Neuronal stem cell (in vitro differentiated cells): ENCODE data around the gene ADGRA1.

ENCODE experiments used
- DNase-seq: peaks from one replicate; pipeline ENCODE4 v3.0.0-alpha.2; 2013; ENCODE audit warnings: low spot score
- H2AFZ ChIP-seq: one replicate; pipeline ENCODE4 v1.6.1; 2013; ENCODE audit warnings: mild to moderate bottlenecking, low read length, inconsistent platforms
- H2AK5ac ChIP-seq: 2 replicates; pipeline ENCODE4 v1.6.1; 2013; ENCODE audit warnings: low read depth, mild to moderate bottlenecking, inconsistent platforms, low read length, moderate library complexity, mixed read lengths
- H2BK120ac ChIP-seq: 2 replicates; pipeline ENCODE4 v1.6.1; 2013; ENCODE audit warnings: low read depth, mild to moderate bottlenecking, inconsistent platforms, low read length, moderate library complexity, mixed read lengths
- H2BK12ac ChIP-seq: one replicate; pipeline ENCODE4 v1.6.1; 2013; ENCODE audit warnings: low read length, inconsistent platforms
- H2BK15ac ChIP-seq: 2 replicates; pipeline ENCODE4 v1.6.1; 2013; ENCODE audit warnings: mild to moderate bottlenecking, low read length, inconsistent platforms, mixed read lengths
- H2BK5ac ChIP-seq: one replicate; pipeline ENCODE4 v1.6.1; 2013; ENCODE audit warnings: inconsistent platforms, mild to moderate bottlenecking, low read length, moderate library complexity
- H3K14ac ChIP-seq: one replicate; pipeline ENCODE4 v1.6.1; 2013; ENCODE audit warnings: low read length, inconsistent platforms
- H3K18ac ChIP-seq: 2 replicates; pipeline ENCODE4 v1.6.1; 2013; ENCODE audit warnings: low read length, inconsistent platforms
- H3K23ac ChIP-seq: 2 replicates; pipeline ENCODE4 v1.6.1; 2013; ENCODE audit warnings: low read depth, mild to moderate bottlenecking, mixed read lengths, low read length, inconsistent platforms; ENCODE audit not compliant: poor library complexity
- H3K27ac ChIP-seq: replicated peaks from 3 replicates; pipeline ENCODE4 v1.5.1; 2013; ENCODE audit warnings: low read length, inconsistent platforms
- H3K27me3 ChIP-seq, 3 experiments: 2 replicates each; pipeline ENCODE4 v1.6.1; 2013; ENCODE audit warnings: low read length in 3 of 3, mild to moderate bottlenecking in 2 of 3, inconsistent platforms in 1 of 3, low read depth in 1 of 3, mixed read lengths in 1 of 3, moderate library complexity in 1 of 3; ENCODE audit not compliant: control insufficient read depth in 3 of 3, insufficient read depth in 3 of 3
- H3K36me3 ChIP-seq, 2 donors: replicated peaks in 1 of 2; 2 replicates each; pipeline ENCODE4 v1.6.1; 2013; ENCODE audit warnings: low read length in 2 of 2; ENCODE audit not compliant: control insufficient read depth in 2 of 2, insufficient read depth in 2 of 2
- H3K4ac ChIP-seq: 2 replicates; pipeline ENCODE4 v1.6.1; 2013; ENCODE audit warnings: inconsistent platforms, mild to moderate bottlenecking, low read length, moderate library complexity
- H3K4me1 ChIP-seq, 2 donors: 1 replicate in 1 of 2; 2 replicates in 1 of 2; pipeline ENCODE4 v1.6.1; 2013; ENCODE audit warnings: low read length in 2 of 2, low read depth in 1 of 2; ENCODE audit not compliant: control insufficient read depth in 2 of 2, insufficient read depth in 1 of 2
- H3K4me2 ChIP-seq: one replicate; pipeline ENCODE4 v1.6.1; 2013; ENCODE audit warnings: mild to moderate bottlenecking, low read length, inconsistent platforms; ENCODE audit not compliant: insufficient read depth, poor library complexity, severe bottlenecking
- H3K4me3 ChIP-seq, 2 donors: 2 replicates each; pipeline ENCODE4 v1.5.1; 2013; ENCODE audit warnings: low read length in 2 of 2, mild to moderate bottlenecking in 2 of 2, inconsistent platforms in 1 of 2, moderate library complexity in 1 of 2
- H3K79me1 ChIP-seq: one replicate; pipeline ENCODE4 v1.6.1; 2013; ENCODE audit warnings: low read depth, mild to moderate bottlenecking, inconsistent platforms, low read length, moderate library complexity
- H3K9ac ChIP-seq: one replicate; pipeline ENCODE4 v1.6.1; 2013; ENCODE audit warnings: mild to moderate bottlenecking, low read depth, low read length, inconsistent platforms; ENCODE audit not compliant: poor library complexity
- H3K9me3 ChIP-seq, 2 donors: replicated peaks in 1 of 2; 2 replicates each; pipeline versions ENCODE3 to v1.6.1; 2013; ENCODE audit warnings: low read length in 2 of 2, mild to moderate bottlenecking in 2 of 2, inconsistent platforms in 1 of 2, low read depth in 1 of 2, mixed read lengths in 1 of 2, moderate library complexity in 1 of 2; ENCODE audit not compliant: control insufficient read depth in 2 of 2, insufficient read depth in 1 of 2
- H4K8ac ChIP-seq: one replicate; pipeline ENCODE4 v1.6.1; 2013; ENCODE audit warnings: low read depth, mild to moderate bottlenecking, inconsistent platforms, low read length, moderate library complexity
- H4K91ac ChIP-seq: one replicate; pipeline ENCODE4 v1.6.1; 2013; ENCODE audit warnings: low read length, low read depth, mild to moderate bottlenecking, inconsistent platforms; ENCODE audit not compliant: poor library complexity
- WGBS, 2 donors: extraction: QIAGEN DNeasy Blood & Tissue Kit; methylation state at CpG; one replicate each; pipeline ENCODE4 v1.1.7; 2013; ENCODE audit warnings: missing lambda C conversion rate in 2 of 2, mixed read lengths in 1 of 2; ENCODE audit not compliant: insufficient read length in 2 of 2, insufficient replicate concordance in 1 of 2; ENCODE audit errors: extremely low coverage in 2 of 2; 5-methylcytosine and 5-hydroxymethylcytosine counted together

The ADGRA1 gene

DNA sequence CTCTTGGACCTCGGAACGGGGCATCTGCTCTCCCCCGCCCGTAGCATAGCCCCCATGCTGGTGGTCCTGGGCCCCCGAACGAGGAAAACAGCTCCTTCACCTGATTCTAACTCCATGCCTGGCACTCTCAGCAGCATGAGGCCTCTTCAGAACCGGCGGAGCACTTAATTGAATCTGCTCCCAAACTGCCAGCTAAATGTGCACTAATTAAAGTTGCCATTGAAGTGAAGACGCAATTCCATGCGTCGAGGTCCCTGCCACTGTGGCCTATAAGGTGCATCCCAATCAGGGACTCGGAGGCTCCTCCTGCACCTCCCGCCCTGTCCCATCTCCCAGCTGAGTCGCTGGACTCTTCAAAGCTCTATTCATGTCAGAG, 41.3 kb upstream of the ADGRA1 start:
- DNase-seq, result no peak
- H2BK15ac ChIP-seq, result peak overlapping the region; percentile 37
- no peak overlapping the region for H4K91ac ChIP-seq
- peak overlapping the region; percentile 75 for H2AK5ac ChIP-seq
- peak overlapping the region; percentile 37 for H3K4ac ChIP-seq
- peak overlapping the region; percentile 47 for H2BK120ac ChIP-seq
- no peaks in the 10 kb centered on the region for H3K79me1 ChIP-seq
- H3K27ac ChIP-seq, result no peak overlapping the region
- H3K14ac ChIP-seq, result no peak overlapping the region
- no peak overlapping the region for H3K4me3 ChIP-seq
- H3K18ac ChIP-seq, result peak overlapping the region; percentile 1
- H3K27me3 ChIP-seq, result peaks cover 0 to 67% (median 0%) of the 10 kb centered on the region in 3 experiments
- H2BK12ac ChIP-seq, result no peak overlapping the region
- no peak overlapping the region for H3K9ac ChIP-seq
- no peak overlapping the region for H3K23ac ChIP-seq
- no CpG with 5 or more reads among the region's 14 CpGs for WGBS, 2 donors
- no peak overlapping the region for H2AFZ ChIP-seq
- peaks cover 0 to 13% of the 10 kb centered on the region in 2 donors for H3K4me1 ChIP-seq
- no peak overlapping the region for H3K4me2 ChIP-seq
- H4K8ac ChIP-seq, result no peak overlapping the region
- H2BK5ac ChIP-seq, result no peak overlapping the region
- H3K9me3 ChIP-seq, result peaks cover 0 to 6% of the 10 kb centered on the region in 2 donors
- H3K36me3 ChIP-seq, result peaks cover 0 to 2% of the 10 kb centered on the region in 2 donors

DNA sequence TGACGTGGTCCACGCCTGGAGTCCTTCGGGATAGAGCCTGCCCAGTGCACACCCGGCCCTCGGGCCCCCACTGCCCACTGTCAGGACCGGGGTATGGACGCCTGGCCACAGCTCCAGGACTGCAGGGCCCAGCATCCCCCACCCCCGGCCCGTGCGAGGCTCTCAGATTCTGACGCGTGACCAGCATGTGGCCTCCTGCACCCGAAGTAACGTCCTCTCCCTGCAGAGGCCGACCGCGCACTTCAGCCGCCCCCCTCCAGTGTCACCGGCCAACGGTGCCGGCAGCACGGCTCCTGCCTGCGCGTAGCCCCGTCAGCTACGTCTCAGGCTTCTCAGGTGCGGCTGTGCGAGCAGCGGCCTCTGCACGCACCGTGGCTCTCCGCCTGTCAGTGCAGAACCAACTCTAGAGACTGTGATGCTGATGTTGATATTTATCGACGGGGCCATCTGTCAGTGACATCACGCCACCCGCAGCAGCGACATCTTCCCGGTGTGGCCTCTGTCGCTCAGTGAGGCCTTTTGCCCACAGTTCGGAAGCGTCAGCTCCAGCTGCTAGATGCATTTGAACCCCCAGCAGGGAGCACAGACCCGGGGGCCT, 40.1 kb upstream of the ADGRA1 start:
- Histone ChIP-seq H3K23ac (peak overlapping the region; percentile 3), H3K4me3 (no peak overlapping the region), H3K36me3 (peaks cover 0 to 2% of the 10 kb centered on the region in 2 donors), H3K4ac (no peak overlapping the region), H3K79me1 (no peaks in the 10 kb centered on the region), H4K8ac (no peak overlapping the region), H2BK15ac (peak overlapping the region; percentile 30), H3K18ac (peak overlapping the region; percentile 83), H3K4me1 (peaks cover 0 to 13% of the 10 kb centered on the region in 2 donors), H3K9me3 (peaks cover 0 to 6% of the 10 kb centered on the region in 2 donors), H2BK12ac (peak overlapping the region; percentile 14), H3K27ac (no peak overlapping the region), H3K14ac (no peak overlapping the region), H3K4me2 (no peak overlapping the region), H2AFZ (no peak overlapping the region), H2AK5ac (peak overlapping the region; percentile 92), H2BK120ac (peak overlapping the region; percentile 61), H3K27me3 (peaks cover 0 to 63% (median 0%) of the 10 kb centered on the region in 3 experiments), H3K9ac (peak overlapping the region; percentile 34), H4K91ac (no peak overlapping the region), H2BK5ac (no peak overlapping the region)
- WGBS, 2 donors, result no CpG with 5 or more reads among the region's 42 CpGs
- no peak for DNase-seq

DNA sequence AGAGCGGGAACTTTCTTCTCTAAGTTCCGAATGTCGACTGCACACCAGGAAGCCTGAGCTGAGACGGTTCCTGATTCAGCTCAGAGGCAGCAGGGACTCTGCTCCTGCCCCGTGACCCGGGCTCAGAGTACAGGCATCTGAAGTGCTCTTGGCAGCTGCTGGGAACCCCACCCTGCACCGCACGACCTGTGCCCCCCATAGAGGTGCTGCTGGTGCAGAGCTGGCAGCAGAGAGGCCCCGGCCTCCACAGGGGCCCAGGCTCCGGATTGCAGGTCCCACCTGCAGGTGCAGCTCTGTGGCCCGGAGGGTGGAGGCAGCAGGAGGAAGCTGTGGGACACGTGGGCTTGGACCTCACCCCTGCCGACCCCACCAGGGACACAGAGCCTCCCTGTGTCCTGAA, 39.5 kb upstream of the ADGRA1 start:
- Histone ChIP-seq H2BK5ac (no peak overlapping the region), H3K18ac (peak overlapping the region; percentile 48), H3K9ac (peak overlapping the region; percentile 4), H4K8ac (no peak overlapping the region), H3K4ac (no peak overlapping the region), H3K27me3 (peaks cover 0 to 56% (median 0%) of the 10 kb centered on the region in 3 experiments), H2AFZ (no peak overlapping the region), H4K91ac (no peak overlapping the region), H3K4me1 (peaks cover 0 to 13% of the 10 kb centered on the region in 2 donors), H3K27ac (no peak overlapping the region), H2BK12ac (peak overlapping the region; percentile 73), H3K36me3 (peaks cover 0 to 2% of the 10 kb centered on the region in 2 donors), H3K79me1 (no peaks in the 10 kb centered on the region), H3K23ac (no peak overlapping the region), H3K4me2 (no peak overlapping the region), H2BK120ac (peak overlapping the region; percentile 61), H2AK5ac (peak overlapping the region; percentile 92), H3K14ac (peak overlapping the region; percentile 56), H2BK15ac (peak overlapping the region; percentile 30), H3K4me3 (no peak overlapping the region), H3K9me3 (peaks cover 0 to 6% of the 10 kb centered on the region in 2 donors)
- no CpG with 5 or more reads among the region's 13 CpGs for WGBS, 2 donors
- no peak for DNase-seq

DNA sequence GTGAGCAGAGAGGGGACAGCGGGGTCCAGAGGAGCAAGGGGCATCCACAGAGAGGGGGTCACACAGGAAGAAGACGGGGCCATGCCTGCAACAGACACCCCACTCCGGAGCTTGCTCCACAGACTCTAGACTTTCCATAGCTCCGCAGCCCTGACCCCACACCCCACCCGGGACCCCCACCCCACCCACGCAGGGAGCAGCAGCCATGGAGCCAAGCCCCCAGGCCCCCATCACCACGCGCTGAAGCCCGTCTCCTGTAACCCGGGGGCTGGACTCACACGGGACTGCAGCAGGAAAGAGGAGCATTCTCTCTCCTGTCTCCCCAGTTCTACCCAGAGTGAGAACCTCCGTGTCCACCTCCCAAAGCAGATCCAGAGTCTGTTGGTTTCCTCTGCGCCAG, 38.8 kb upstream of the ADGRA1 start:
- peaks cover 0 to 53% (median 0%) of the 10 kb centered on the region in 3 experiments for H3K27me3 ChIP-seq

More for the DNA sequence above, 38.8 kb upstream of the ADGRA1 start:
- no peak for DNase-seq
- H2BK120ac ChIP-seq, result no peak overlapping the region
- H3K79me1 ChIP-seq, result no peaks in the 10 kb centered on the region
- H3K9me3 ChIP-seq, result peaks cover 0 to 6% of the 10 kb centered on the region in 2 donors
- peaks cover 0 to 2% of the 10 kb centered on the region in 2 donors for H3K36me3 ChIP-seq
- H3K4me2 ChIP-seq, result no peak overlapping the region
- H3K4ac ChIP-seq, result no peak overlapping the region
- H3K4me3 ChIP-seq, result no peak overlapping the region
- H3K18ac ChIP-seq, result peak overlapping the region; percentile 28
- H4K91ac ChIP-seq, result no peak overlapping the region
- no peak overlapping the region for H2BK12ac ChIP-seq
- H2BK15ac ChIP-seq, result no peak overlapping the region
- no peak overlapping the region for H3K14ac ChIP-seq
- H2AFZ ChIP-seq, result no peak overlapping the region
- H3K9ac ChIP-seq, result no peak overlapping the region
- H2BK5ac ChIP-seq, result peak overlapping the region; percentile 39
- H3K23ac ChIP-seq, result no peak overlapping the region
- no peak overlapping the region for H3K27ac ChIP-seq
- peaks cover 0 to 13% of the 10 kb centered on the region in 2 donors for H3K4me1 ChIP-seq
- no CpG with 5 or more reads among the region's 13 CpGs for WGBS, 2 donors
- no peak overlapping the region for H4K8ac ChIP-seq
- peak overlapping the region; percentile 6 for H2AK5ac ChIP-seq
